Measurements from ENCODE around the gene ATG4C. TPM values are rescaled to one million over a fixed set of nuclear protein-coding genes. Genes with fewer than 3 reads are reported as not detected.
"Not testable (repeated sequence)": the region's sequence is repeated elsewhere in the genome, so short reads cannot be mapped to it uniquely, and the experiment has no call there.

The ATG4C gene
- polyA plus RNA-seq, 2 of the 4 experiments (the other 2 are of a cell fraction) = 6.5 to 14.8 TPM

- TF ChIP-seq CEBPB (IDR thresholded peaks at IDR 0.05) (no peak), FOSL2 (IDR thresholded peaks at IDR 0.05) (no peak), FOSL2 (CRISPR knock-in tag; IDR thresholded peaks at IDR 0.05) (0 out of 2 replicates have a peak, but pooled peaks have one; percentile 26), HOXB13 (CRISPR knock-in tag; IDR thresholded peaks at IDR 0.05; ENCODE audit: low read depth) (no peak)
- 49% methylated on average over 3 of the region's 3 CpGs for WGBS (ENCODE audit: missing lambda C conversion rate)
- no peak overlapping the region for H3K4me2 ChIP-seq
- POLR2A ChIA-PET = no interaction called here
- DNase-seq (ENCODE audit: low read depth in 1 of 2, low spot score in 1 of 2) = no peak
- FAIRE-seq = no peak
- ATAC-seq = no peak
- CTCF ChIA-PET = interaction anchor here (1.9 to 2.5 kb wide), 2 partner anchors 11 to 205 kb away, joined by 7 to 13 read pairs; no protein-coding TSS in a partner anchor
- H3K9me3 ChIP-seq = no peaks in the 10 kb centered on the region
- H3K4me3 ChIP-seq = no peak overlapping the region
- peaks cover 4% of the 10 kb centered on the region; the same call in 1 of the 3 replicates for H3K4me1 ChIP-seq
- H3K27ac ChIP-seq = no peak overlapping the region
Measured at GRCh38 chr1:62735491-62736171, 48.3 kb upstream of the ATG4C start.

GRCh38 chr1:62740701-62741100 lies 43.2 kb upstream of the ATG4C start:
- H3K4me3 ChIP-seq; H3K9me3 ChIP-seq; POLR2A ChIA-PET; H3K27ac ChIP-seq; ATAC-seq; H3K4me1 ChIP-seq; H3K4me2 ChIP-seq; DNase-seq (ENCODE audit: low read depth in 1 of 2, low spot score in 1 of 2); FAIRE-seq: not testable (repeated sequence)
- CTCF ChIA-PET = interaction anchor here (0.7 kb wide), 1 partner anchor 211 kb away, joined by 4 read pairs; no protein-coding TSS in a partner anchor
- WGBS (ENCODE audit: missing lambda C conversion rate) = 54% methylated on average over 3 of the region's 3 CpGs

GRCh38 chr1:62744611-62745577 lies 39.0 kb upstream of the ATG4C start:
- CTCF ChIA-PET = interaction anchor here (1.8 to 4.7 kb wide), 6 partner anchors 9 to 239 kb away, joined by 3 to 67 read pairs (median 21); no protein-coding TSS in a partner anchor
- no peak for FAIRE-seq

GRCh38 chr1:62746086-62746808 lies 37.7 kb upstream of the ATG4C start:
- peak overlapping the region; percentile 68 for H3K4me2 ChIP-seq
- H3K9me3 ChIP-seq = no peaks in the 10 kb centered on the region
- H3K4me1 ChIP-seq = 0 out of 3 replicates have a peak, but pooled peaks cover 3% of the 10 kb centered on the region
- 53% methylated on average over 12 of the region's 12 CpGs for WGBS (ENCODE audit: missing lambda C conversion rate)
- DNase-seq (ENCODE audit: low read depth in 1 of 2, low spot score in 1 of 2) (peak; percentile 17 to 36), FAIRE-seq (no peak), ATAC-seq (peak; percentile 50 to 64; a peak in 4 of 6 replicates)
- no peak overlapping the region for H3K4me3 ChIP-seq
- ChIA-PET POLR2A (no interaction called here), CTCF (interaction anchor here (0.8 to 4.7 kb wide), 35 partner anchors 10 to 570 kb away, joined by 3 to 67 read pairs (median 4); no protein-coding TSS in a partner anchor)
- peak overlapping the region; percentile 13 to 52; a peak in 2 of 6 replicates for H3K27ac ChIP-seq
- TF ChIP-seq RFX5 (IDR thresholded peaks at IDR 0.05) (no peak), JUNB (IDR thresholded peaks at IDR 0.05) (no peak), MAFK (IDR thresholded peaks at IDR 0.05; ENCODE audit: partially characterized antibody) (peak; percentile 44), HDAC2 (IDR thresholded peaks at IDR 0.05) (no peak), E2F6 (IDR thresholded peaks at IDR 0.05; ENCODE audit: borderline replicate concordance, low read depth) (no peak), PBX3 (IDR thresholded peaks at IDR 0.05) (no peak), SMC3 (IDR thresholded peaks at IDR 0.05) (peak; percentile 65), POLR2AphosphoS2 (conservative IDR thresholded peaks at IDR 0.05; ENCODE audit: low read length) (no peak), REST (IDR thresholded peaks at IDR 0.05) (no peak), CHD2 (IDR thresholded peaks at IDR 0.05; ENCODE audit: low read length, partially characterized antibody) (no peak), EP300 (IDR thresholded peaks at IDR 0.05) (no peak), ZFP36 (IDR thresholded peaks at IDR 0.05; ENCODE audit: borderline replicate concordance, partially characterized antibody) (no peak), BHLHE40 (IDR thresholded peaks at IDR 0.05; ENCODE audit: low read depth, low read length) (no peak), HEYL (CRISPR knock-in tag; IDR thresholded peaks at IDR 0.05) (no peak)

More at GRCh38 chr1:62744611-62745577, 39.0 kb upstream of the ATG4C start:
- no peak overlapping the region for H3K4me3 ChIP-seq
- TF ChIP-seq PHF8 (IDR thresholded peaks at IDR 0.05; ENCODE audit: borderline replicate concordance, low read depth) (no peak), ATOH8 (CRISPR knock-in tag; IDR thresholded peaks at IDR 0.05; ENCODE audit: low read depth) (no peak)
- ATAC-seq (no peak), DNase-seq (ENCODE audit: low read depth in 1 of 2, low spot score in 1 of 2) (no peak)
- H3K4me1 ChIP-seq = 0 out of 3 replicates have a peak, but pooled peaks cover 3% of the 10 kb centered on the region
- 70% methylated on average over 3 of the region's 3 CpGs for WGBS (ENCODE audit: missing lambda C conversion rate)
- H3K4me2 ChIP-seq = no peak overlapping the region
- no peak overlapping the region for H3K27ac ChIP-seq
- POLR2A ChIA-PET = no interaction called here
- no peaks in the 10 kb centered on the region for H3K9me3 ChIP-seq
